ENCODE measurements around the gene TAF11L8. TPM values are rescaled to one million over a fixed set of nuclear protein-coding genes. Genes with fewer than 3 reads are reported as not detected.
"Not testable (repeated sequence)": the region's sequence is repeated elsewhere in the genome, so short reads cannot be mapped to it uniquely, and the experiment has no call there.

TAF11L8 gene
- total RNA-seq (2016; rRNA removed; fragmentation: Illumina TruSeq; extraction: Trizol), result not detected in 2 replicates
- not detected in 2 replicates for total RNA-seq (2016; cell fraction: cytosol; rRNA removed; fragmentation: Illumina TruSeq; extraction: Trizol; ENCODE audit: low read depth)
- not detected in 2 replicates for total RNA-seq (2016; cell fraction: insoluble cytoplasmic fraction; rRNA removed; fragmentation: Illumina TruSeq; extraction: Trizol)
- not detected in 2 replicates for total RNA-seq (2016; cell fraction: membrane; rRNA removed; fragmentation: Illumina TruSeq; extraction: Trizol)
- not detected in 2 replicates for total RNA-seq (2016; cell fraction: nucleus; rRNA removed; fragmentation: Illumina TruSeq; extraction: Trizol)
- polyA plus RNA-seq (2011; rRNA removed), result not detected in 2 replicates
- polyA plus RNA-seq (2011; cell fraction: cytosol; rRNA removed), result not detected in 2 replicates
- not detected in 2 replicates for polyA plus RNA-seq (2011; cell fraction: nucleus; rRNA removed)
- not detected in 2 replicates for polyA plus RNA-seq (2012)
- not detected in 2 replicates for polyA plus RNA-seq (2016; cell fraction: cytosol; fragmentation: Illumina TruSeq; extraction: Trizol; ENCODE audit: low read depth)
- not detected in 2 replicates for polyA plus RNA-seq (2016; cell fraction: insoluble cytoplasmic fraction; fragmentation: Illumina TruSeq; extraction: Trizol; ENCODE audit: low read depth)
- not detected in 2 replicates for polyA plus RNA-seq (2016; cell fraction: membrane; fragmentation: Illumina TruSeq; extraction: Trizol; ENCODE audit: low read depth)
- polyA plus RNA-seq (2016; cell fraction: nucleus; fragmentation: Illumina TruSeq; extraction: Trizol; ENCODE audit: insufficient read depth, low read depth), result not detected in 2 replicates
- polyA minus RNA-seq (2011; rRNA and poly(A)+ RNA removed; ENCODE audit: low replicate concordance), result not detected in 2 replicates
- polyA minus RNA-seq (2011; cell fraction: cytosol; rRNA and poly(A)+ RNA removed), result not detected in 2 replicates
- polyA minus RNA-seq (2011; cell fraction: nucleus; rRNA and poly(A)+ RNA removed), result not detected in 2 replicates
- Bru-seq, nascent RNA, result not detected
- BruChase-seq, experiment 1, labeled RNA remaining after a 6-hour chase, result not detected
- not detected for BruChase-seq, experiment 2, labeled RNA remaining after a 2-hour chase
- long read RNA-seq, experiment 1, result 0 reads
- long read RNA-seq, experiment 2, result 0 reads

- in situ Hi-C loops (cut with HindIII; ENCODE audit: extremely low pct_ligation_motif_present, low pct_unique_long_range_greater_than_20kb); FAIRE-seq; H2AFZ ChIP-seq (ENCODE audit: low read length); BruUV-seq (replicated peaks); H3K79me2 ChIP-seq (ENCODE audit: insufficient read depth, low read length); H3K27me3 ChIP-seq (ENCODE audit: control insufficient read depth in 1 of 2, insufficient read depth in 2 of 2, low read length in 2 of 2); POLR2A ChIA-PET; H3K4me1 ChIP-seq (ENCODE audit: insufficient read depth, low read length); H3K36me3 ChIP-seq (replicated peaks in 1 of 2; ENCODE audit: control insufficient read depth in 1 of 2, insufficient read depth in 2 of 2, low read length in 2 of 2); H3K9me3 ChIP-seq (ENCODE audit: low read length); intact Hi-C loops (cut with micrococcal nuclease; ENCODE audit: unreplicated experiment); H3K4me3 ChIP-seq (replicated peaks in 1 of 3; ENCODE audit: insufficient read depth in 1 of 3, low read depth in 2 of 3, low read length in 3 of 3); CTCF ChIA-PET (ENCODE audit: low intra/inter-chr PET ratio, low total read pairs); DNase-seq (ENCODE audit: low spot score); H3K9ac ChIP-seq (ENCODE audit: insufficient read depth, low read depth, low read length); H4K20me1 ChIP-seq (ENCODE audit: insufficient read depth, low read length); H3K4me2 ChIP-seq (ENCODE audit: low read depth, low read length); ATAC-seq; H3K27ac ChIP-seq (ENCODE audit: extremely low read length, insufficient read depth, low read length): not testable (repeated sequence)
- WGBS (ENCODE audit: low lambda C conversion rate), result no CpG with 5 or more reads among the region's 16 CpGs
These were observed at the start of gene TAF11L8 for GRCh38 chr5:17590860-17591259. TSS of gene TAF11L8 (minus strand) at chr5:17590960.

GRCh38 chr5:17634160-17634559 lies 43.4 kb upstream of the TAF11L8 start, which contains the start of gene TAF11L14:
TSS of gene TAF11L14 (plus strand) at chr5:17634460.
- no TSS peak for BruUV-seq (replicated peaks)
- Histone ChIP-seq H3K36me3 (replicated peaks in 1 of 2; ENCODE audit: control insufficient read depth in 1 of 2, insufficient read depth in 2 of 2, low read length in 2 of 2) (no peaks in the 10 kb centered on the region), H2AFZ (ENCODE audit: low read length) (no peak within 1 kb of the TSS), H4K20me1 (ENCODE audit: insufficient read depth, low read length) (no peaks in the 10 kb centered on the region), H3K27me3 (ENCODE audit: control insufficient read depth in 1 of 2, insufficient read depth in 2 of 2, low read length in 2 of 2) (no peaks in the 10 kb centered on the region), H3K9ac (ENCODE audit: insufficient read depth, low read depth, low read length) (no peak within 1 kb of the TSS), H3K4me1 (ENCODE audit: insufficient read depth, low read length) (no peaks in the 10 kb centered on the region), H3K9me3 (ENCODE audit: low read length) (0 out of 2 replicates have a peak, but pooled peaks cover 5% of the 10 kb centered on the region), H3K4me3 (replicated peaks in 1 of 3; ENCODE audit: insufficient read depth in 1 of 3, low read depth in 2 of 3, low read length in 3 of 3) (no peak within 1 kb of the TSS), H3K4me2 (ENCODE audit: low read depth, low read length) (no peak within 1 kb of the TSS), H3K79me2 (ENCODE audit: insufficient read depth, low read length) (no peaks in the 10 kb centered on the region), H3K27ac (ENCODE audit: extremely low read length, insufficient read depth, low read length) (no peak within 1 kb of the TSS)
- ATAC-seq, result no peak
- POLR2A ChIA-PET, result no interaction called here
- intact Hi-C loops (cut with micrococcal nuclease; ENCODE audit: unreplicated experiment), result no loop called here
- FAIRE-seq, result no peak
- in situ Hi-C loops (cut with HindIII; ENCODE audit: extremely low pct_ligation_motif_present, low pct_unique_long_range_greater_than_20kb), result no loop called here
- no peak for DNase-seq (ENCODE audit: low spot score)
- CTCF ChIA-PET (ENCODE audit: low intra/inter-chr PET ratio, low total read pairs), result no interaction called here
- 4% methylated on average over 5 of the region's 5 CpGs for WGBS (ENCODE audit: low lambda C conversion rate)
- no peak for TF ChIP-seq CERS6 (CRISPR knock-in tag; IDR thresholded peaks at IDR 0.05)
- TF ChIP-seq ZHX2 (IDR thresholded peaks at IDR 0.05; ENCODE audit: low read depth), result no peak
- no peak for TF ChIP-seq ZHX2 (CRISPR knock-in tag; IDR thresholded peaks at IDR 0.05; ENCODE audit: borderline replicate concordance)
- TF ChIP-seq TAF15 (IDR thresholded peaks at IDR 0.05; ENCODE audit: low read depth, low read length, poor library complexity, severe bottlenecking), result no peak
- no peak for TF ChIP-seq ZNF777 (CRISPR knock-in tag; IDR thresholded peaks at IDR 0.05)
- no peak for TF ChIP-seq RFXAP (CRISPR knock-in tag; IDR thresholded peaks at IDR 0.05; ENCODE audit: borderline replicate concordance)
